ENCODE measurements around the gene IZUMO2.
"Not testable (repeated sequence)": the region's sequence is repeated elsewhere in the genome, so short reads cannot be mapped to it uniquely, and the experiment has no call there.

Gene IZUMO2

DNA sequence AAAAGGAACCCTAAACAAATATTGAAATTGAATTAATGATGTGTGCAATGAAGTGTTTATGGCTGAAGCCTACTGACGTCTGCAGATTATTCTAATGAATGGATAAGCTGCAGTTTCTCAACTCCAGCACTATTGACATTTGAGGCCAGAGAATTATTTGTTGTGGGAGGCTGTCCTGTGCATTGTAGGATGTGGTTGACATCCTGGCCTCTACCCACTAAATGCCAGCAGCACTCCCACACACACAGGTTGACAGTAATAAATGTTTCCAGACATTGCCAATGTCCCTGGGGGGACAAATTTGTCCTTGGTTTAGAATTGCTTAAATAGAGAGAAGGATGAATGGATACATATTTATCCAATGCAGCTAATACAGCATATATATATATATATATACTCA, 21.1 kb upstream of the IZUMO2 start:
- DNase-seq (ENCODE audit: low read depth), result no peak

DNA sequence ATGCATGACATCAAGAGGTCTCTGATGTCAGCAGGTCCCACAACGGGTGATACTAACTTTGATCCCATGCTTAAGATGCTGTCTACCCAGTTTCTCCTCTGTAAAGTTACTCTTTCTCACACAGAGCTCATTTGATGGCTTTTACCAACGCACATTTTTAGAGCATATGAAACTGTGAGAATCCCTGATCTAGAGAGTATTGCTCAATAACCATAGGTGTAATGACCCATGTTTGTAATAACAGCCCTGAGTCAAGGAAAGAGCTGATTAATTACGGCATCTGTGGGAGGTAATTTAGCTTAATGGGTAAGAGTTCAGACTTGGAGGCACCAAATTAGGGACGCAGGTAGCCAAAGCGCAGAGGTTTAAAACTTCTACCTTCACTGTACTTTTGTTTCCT, 18.0 kb upstream of the IZUMO2 start:
- DNase-seq (ENCODE audit: low read depth), result no peak

DNA sequence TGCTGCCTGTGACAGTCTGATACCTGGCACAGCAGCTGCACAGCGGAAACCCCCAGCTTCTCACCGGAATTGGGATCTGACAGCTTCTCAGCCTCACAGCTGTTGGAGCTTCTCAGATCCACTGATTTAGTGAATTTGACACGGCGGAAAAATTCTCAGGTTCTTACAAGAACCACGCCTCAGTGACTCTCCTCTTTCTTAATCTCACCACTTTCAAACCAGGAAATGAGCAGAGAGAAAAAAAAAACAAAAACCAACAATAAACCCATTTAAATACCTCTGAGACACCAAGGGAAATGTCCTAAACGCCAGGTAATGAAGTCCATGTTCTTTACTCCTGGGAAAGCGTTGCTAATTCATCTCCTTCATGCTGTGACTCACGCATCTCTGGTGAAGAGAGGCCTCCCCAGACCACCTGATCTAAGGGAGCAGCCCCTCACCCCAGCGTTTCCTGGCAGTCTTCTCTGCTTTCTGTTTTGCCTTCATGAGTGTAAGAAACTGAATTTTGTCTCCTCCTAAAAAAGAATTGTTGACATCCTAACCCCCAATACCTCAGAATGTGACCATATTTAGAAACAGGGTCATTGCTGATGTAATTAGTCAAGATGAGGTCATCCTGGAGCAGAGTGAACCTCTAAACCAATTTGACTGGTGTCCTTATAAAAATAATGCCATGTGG, 15.9 kb upstream of the IZUMO2 start:
- no peak for DNase-seq (ENCODE audit: low read depth)

DNA sequence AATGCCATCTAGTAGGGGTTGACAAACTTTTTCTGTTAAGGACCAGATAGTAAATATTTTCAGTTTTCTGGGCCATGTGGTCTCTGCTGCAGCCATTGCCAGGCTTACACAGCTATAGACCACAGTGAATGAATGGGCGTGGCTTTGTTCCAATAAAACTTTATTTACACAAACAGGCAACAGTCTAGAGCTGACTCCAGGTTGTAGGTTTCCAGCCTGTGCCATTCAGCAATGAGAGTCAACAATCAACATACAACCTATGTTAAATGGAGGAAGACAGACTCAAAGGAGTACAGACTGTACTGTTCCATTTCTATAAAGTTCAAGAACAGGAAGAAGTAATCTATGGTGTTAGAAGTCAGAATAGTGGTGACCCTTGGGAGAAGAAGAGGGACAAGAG, 15.2 kb upstream of the IZUMO2 start:
- no peak for DNase-seq (ENCODE audit: low read depth)

DNA sequence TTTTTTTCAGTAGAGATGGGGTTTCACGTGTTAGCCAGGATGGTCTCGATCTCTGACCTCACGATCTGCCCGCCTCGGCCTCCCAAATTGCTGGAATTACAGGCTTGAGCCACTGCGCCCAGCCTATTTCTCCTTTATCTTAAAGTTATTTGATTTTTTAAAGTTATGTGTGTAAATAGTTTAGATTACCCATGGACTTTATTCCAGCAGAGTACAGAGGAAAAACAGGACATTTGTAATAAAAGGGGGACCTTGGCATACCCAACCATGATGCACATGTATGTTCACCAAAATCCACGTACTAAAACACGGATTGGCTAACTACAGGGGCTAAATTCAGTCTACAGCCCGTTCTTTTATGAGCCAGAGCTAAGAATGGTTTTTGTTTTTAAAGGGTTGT, 13.7 kb upstream of the IZUMO2 start:
- no peak for DNase-seq (ENCODE audit: low read depth)

DNA sequence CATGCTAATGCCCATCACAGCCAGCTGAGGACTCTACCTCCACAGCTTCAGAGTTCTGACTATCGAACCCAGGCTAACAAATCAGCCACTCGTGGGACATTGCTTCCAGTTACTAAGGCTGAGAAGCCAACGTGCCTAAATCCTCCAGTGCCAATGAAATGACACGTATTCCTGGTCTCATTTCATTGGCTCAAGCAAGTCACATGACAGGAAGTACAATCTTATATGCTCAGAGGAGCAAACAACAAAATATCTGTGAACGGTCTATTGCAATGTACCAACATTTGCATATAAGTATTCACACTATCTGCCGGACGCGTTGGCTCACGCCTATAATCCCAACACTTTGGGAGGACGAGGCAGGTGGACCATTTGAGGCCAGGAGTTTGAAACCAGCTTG, 12.8 kb upstream of the IZUMO2 start:
- DNase-seq (ENCODE audit: low read depth), result no peak

DNA sequence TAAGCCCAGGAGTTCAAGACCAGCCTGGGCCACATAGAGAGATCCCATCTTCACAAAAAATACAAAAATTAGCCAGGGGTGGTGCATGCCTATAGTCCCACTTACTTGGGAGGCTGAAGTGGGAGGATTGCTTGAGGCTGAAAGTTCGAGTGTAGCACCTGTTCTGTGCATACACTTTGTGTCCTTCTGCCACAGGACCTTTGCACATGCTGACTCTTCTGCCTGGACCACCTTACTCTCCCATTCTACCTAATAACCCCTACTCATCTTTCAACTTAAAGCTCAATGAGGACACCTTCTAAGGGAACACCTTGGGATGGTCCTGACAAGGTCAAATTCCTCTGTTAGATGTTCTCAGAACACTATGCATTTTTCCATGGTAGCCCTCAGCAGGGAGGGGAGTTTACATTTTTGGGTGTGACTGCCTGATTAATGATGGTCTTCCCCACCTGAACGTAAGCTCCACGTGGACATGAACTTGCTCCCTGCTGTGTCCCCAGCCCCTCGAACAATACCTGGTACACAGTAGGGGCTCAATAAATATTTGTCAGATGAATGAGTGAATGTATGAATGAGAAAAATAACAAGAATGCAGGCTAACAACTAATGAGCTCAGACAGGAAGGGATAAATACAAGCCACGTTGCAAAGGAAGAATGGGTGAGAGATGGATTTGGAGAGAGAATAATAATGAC, 11.2 kb upstream of the IZUMO2 start:
- no peak for DNase-seq (ENCODE audit: low read depth)

DNA sequence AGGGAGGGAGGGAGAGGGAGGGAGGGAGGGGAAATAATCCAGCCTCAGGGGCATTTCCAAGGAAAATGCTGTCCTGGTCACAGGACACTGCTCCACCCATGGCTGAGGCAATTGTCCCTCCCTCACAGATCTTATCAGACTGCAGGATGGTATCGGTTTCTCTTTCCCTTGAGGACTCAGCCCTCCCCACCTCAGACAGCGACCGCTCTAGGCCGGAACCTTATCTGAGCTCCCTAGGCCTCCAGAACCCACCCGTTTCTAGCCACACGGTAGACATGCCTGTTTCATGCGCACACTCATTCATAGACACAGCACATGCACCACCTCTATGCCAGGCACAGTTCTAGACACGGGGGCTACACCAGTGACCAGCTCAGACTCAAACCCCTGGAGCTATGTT, 10.0 kb upstream of the IZUMO2 start:
- no peak for DNase-seq (ENCODE audit: low read depth)

DNA sequence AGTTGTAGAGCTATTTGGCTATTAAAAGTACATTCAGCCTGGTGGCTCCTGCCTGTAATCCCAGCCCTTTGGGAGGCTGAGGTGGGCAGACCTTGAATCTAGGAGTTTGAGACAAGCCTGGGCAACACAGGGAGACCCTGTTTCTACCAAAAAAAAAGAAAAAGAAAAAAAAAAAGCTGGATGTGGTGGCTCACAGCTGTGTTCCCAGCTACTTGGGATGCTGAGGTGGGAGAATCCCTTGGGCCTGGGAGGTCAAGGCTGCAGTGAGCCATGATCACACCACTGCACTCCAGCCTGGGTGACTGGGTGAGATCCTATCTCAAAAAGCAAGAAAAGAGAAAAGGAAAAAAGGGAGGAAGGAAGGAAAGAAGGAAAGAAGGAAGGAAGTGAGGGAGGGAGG, 9.6 kb upstream of the IZUMO2 start:
- no peak for DNase-seq (ENCODE audit: low read depth)

DNA sequence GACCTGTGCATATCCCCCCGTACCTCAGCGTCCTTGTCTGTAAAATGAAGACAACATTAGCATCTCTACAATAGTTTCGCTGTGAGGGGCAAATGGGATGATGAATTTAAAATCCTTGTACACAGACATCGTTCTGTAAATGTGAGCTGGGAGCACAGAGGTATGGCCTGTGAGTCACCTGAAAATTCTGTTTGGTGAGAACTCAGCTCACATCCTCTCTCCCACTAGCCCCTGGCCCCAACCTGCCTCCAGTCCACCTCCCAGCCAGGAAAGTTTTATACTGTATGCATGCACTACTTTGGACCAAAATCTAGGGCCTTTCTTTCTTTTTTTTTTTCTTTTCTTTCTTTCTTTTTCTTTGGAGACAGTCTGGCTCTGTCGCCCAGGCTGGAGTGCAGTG, 8.7 kb upstream of the IZUMO2 start:
- DNase-seq (ENCODE audit: low read depth), result no peak

DNA sequence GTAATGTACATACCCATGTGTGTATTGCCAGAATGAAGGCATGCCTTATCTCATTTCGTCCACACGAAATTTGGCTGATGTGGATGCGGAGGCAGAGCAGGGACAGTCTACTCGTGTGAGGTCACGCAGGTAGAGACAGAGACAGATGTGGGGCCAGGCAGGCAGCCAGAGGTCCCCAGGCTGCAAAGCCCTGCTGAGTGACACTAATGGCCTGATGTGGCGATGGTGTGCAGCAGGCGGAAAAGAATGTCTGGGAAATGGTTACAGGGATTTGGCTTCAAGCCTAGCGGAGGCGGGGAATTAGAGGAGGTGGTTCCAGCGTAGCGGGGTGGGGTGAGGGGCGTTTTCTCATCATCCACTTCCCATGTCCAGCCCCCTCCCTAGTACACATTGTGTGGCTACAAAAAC, 4.2 kb upstream of the IZUMO2 start:
- DNase-seq (ENCODE audit: low read depth), result no peak

DNA sequence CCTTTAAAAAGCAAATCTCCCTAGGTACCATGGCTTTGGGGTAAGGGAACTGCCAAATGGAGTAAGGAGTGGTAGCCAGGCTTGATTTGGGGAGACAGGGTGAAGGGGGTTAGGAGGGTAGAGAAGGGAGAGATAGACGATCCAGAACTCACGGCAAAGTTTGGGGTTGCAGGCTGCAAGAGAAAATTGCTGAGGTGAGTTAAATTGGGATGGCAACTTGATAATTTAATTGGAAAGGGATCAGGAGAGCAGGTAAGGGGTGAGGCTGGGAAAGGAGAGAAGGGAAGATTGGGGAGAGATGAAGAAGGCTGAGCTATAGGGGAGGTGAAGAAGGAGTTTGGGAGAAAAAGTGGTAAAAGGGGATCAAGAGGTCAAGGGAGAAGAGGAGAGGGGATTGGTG, 4.0 kb downstream of the IZUMO2 start:
- no peak for DNase-seq (ENCODE audit: low read depth)

DNA sequence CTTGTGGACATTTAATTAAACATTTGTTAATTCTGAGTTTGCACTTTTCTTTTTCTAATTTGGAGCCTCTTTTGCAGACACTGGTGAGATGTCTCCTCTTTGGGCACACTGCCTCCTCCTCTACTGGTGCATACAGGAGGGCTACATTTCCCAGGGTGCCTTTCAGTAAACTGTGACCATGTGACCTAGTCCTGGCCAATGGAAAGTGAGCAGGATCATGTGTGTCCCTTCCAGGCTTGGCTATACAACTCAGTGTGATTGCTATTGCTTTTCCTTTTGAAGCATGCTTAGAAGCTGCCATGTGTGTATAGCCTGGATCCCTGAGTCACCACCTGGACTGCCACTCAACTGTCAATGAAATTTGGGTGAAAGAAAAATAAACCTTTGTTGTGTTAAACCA, 4.5 kb downstream of the IZUMO2 start:
- no peak for DNase-seq (ENCODE audit: low read depth)

DNA sequence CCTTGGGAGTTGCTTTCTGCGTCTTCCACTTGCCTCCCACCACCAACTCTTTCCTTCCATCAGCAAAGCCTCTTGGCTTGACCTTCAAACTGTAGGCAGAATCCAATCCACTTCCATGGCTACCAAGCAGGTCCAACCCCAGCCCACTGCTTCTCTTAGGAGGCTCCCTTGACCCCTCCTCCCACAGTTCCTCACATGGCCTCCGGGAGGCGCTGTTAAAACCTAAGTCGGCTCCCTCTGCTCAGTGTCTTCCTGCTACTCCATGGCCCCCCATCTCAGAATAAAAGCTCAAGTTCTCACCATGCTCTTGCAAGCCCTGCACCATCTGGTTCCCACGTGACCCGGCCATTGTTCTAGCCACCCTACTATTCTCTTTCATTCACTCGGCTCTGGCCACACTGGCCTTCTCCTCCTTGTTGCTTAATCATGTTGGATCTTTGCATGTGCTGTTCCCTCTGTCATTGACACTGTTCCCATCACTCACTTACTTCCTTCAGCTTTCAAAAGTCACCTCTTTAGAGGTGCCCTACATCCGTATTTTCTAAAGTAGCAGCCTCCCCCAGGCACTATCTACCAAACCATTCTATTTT, 7.5 kb downstream of the IZUMO2 start:
- no peak for DNase-seq (ENCODE audit: low read depth)

DNA sequence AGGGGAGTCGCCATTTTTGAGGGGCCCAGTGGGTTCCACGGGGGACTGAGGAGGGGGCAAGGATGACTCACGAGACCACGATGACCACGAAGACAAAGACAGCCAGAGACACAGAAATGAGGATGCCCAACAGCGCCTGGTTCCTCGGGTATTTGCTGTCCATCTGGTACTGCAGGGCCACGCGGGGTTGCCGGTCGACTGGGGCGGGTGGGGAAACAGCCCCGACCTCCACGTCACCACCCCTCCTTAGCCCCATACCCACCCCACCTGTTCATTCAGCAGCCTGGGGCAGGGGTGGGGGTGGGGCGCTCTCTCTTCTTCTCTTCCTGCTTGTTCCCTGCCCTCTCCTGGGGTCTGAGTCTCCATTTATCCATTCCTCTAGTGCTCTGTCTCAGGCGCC, 8.6 kb downstream of the IZUMO2 start:
- no peak for DNase-seq (ENCODE audit: low read depth)

DNA sequence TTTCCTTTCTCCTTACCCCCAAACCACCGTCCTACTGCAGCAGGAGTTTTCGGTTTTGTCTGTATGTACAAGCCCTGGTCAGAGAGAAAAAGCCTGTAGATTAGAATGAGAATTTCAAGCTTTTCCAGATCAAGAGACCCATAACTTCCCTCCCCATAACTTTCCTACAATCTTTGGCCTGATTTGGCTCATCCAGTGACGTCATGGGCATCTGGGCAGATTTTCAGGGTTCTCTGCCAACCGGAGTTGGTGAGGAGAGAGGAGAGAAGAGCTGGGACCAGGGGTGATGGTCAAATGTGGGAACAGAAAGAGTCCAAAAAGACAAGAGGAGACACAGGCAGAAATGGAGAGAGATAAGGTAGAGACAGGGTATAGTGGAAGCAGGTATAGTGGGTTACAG, 10.5 kb downstream of the IZUMO2 start:
- DNase-seq (ENCODE audit: low read depth), result no peak

DNA sequence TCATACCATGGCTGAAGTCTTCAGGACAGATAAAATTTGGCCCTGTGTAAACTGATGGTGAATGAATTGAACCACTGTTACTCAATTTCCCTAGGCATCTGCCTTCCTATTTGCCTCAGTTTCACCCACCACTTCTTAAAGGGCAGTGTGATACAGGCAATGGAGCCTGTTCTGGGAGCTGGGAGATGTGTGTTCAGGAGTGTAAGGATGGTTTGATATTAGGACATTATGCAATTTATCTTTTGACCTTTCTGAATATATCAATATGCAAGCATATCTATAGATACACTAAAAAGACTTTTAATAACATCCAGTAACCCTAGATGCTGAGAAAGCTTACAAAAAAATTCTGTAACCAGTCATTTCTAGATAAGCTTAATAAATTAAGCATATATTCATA, 14.6 kb downstream of the IZUMO2 start:
- no peak for DNase-seq (ENCODE audit: low read depth)

DNA sequence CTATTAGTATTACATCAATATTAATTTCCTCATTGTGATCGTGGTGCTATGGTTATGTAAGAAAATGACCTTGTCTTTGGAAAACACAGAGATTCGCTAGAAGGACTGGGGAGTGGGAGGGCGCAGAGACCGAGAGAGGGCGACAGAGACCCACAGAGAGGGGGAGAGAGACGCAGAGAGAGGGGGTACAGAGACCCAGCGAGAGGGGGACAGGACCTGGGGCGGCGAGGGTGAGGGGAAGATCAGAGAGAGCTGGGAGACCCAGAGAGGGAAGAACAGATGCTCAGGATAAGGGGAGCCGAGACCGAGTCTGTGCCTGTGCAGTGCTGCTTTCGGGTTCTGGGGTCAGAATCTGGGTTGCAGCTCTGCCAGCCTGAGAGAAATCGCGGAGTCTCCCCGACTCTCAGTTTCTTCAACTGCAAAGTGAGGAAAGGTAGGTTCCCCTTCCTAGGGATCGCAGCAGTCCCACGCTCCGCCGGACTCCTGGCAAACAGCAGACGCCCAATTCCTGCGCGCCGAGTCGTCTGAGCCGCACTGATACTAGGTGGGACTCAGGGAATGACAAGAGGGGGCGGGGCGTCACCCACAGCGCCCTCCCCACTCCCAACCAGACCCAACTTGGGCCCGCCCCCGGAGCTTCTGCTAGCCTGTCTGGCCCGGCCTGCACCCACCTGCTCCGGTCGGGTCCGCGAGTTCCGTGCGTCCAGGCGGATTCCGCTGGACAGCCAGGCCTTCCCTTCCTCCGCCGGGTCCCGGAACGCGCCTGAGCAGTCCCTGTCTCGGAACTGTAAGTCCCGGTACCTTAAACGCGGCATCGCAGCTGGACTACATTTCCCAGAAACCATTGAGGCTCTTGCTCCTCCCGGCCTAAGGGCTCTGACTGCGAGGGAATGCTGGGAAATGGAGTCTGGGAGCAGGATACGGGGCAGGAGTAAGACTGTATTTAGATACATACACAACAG, 15.3 kb downstream of the IZUMO2 start:
- peak; percentile 62 for DNase-seq (ENCODE audit: low read depth)

DNA sequence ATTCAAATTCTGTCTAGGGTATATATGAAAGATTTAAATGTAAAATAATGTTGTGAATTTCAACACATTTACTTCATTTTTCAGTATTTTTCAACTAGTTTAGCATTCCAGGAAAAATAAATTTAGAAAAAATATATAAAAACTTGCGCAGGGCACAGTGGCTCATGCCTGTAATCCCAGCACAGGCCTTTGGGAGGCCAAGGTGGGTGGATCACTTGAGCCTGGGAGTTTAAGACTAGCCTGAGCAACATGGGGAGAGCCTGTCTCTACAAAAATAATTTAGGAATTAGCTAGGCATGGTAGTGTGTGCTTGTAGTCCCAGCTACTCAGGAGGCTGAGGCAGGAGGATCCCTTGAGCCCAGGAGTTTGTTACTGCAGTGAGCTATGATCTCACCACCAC, 21.2 kb downstream of the IZUMO2 start:
- not testable (repeated sequence) for DNase-seq (ENCODE audit: low read depth)

DNA sequence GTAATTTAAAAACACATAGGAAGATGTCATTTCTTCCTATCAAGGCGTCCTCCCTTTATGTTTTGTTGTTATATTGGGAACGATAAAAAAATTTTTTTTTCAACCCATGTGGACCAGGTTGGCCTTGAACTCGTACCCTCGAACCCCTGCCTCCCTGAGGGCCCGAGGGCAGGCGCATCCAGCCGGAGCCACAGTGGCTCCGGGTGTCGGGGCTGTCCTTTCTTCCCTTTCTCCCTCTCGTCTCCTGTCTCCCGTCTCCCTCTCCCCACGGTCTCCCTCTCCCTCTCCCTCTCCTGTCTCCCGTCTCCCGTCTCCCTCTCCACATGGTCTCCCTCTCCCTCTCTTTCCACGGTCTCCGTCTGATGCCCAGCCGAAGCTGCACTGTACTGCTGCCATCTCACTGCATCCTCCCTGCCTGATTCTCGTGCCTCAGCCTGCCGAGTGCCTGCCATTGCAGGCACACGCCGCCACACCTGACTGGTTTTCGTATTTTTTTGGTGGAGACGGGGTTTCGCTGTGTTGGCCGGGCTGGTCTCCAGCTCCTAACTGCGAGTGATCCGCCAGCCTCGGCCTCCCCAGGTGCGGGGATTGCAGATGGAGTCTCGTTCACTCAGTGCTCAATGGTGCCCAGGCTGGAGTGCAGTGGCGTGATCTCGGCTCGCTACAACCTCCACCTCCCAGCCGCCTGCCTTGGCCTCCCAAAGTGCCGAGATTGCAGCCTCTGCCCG, 22.8 kb downstream of the IZUMO2 start:
- not testable (repeated sequence) for DNase-seq (ENCODE audit: low read depth)

DNA sequence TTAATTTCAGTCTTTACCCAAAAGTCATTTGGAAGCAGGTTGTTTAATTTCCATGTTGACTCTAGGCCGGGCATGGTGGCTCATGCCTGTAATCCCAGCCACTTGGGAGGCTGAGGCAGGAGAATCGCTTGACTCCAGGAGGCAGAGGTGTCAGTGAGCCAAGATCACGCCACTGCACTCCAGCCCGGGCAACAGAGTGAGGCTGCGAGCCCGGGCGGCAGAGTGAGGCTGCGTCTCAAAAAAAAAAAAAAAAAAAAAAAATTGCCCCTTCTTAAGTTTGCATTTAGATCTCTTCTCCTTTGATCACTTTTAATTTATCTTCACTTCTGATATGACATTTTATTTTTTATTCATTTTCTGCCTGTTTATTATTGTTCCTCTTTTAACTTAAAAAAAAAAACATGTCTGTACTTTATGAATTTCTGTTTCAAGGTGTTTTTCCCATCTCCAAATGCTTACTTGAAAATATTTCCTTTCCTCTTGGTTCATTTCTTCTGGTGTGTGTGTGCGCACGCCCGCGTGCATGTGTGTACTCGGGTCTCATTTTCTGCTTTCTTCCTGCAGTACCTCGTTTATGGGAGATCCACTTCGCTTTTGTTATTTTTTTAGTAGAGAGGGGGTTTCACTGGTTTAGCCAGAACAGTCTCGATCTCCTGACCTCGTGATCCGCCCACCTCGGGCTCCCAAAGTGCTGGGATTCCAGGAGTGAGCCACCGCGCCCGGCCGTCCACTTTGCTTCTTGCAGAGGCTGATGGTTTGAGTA, 26.3 kb downstream of the IZUMO2 start:
- not testable (repeated sequence) for DNase-seq (ENCODE audit: low read depth)
